BJ (cell line): ENCODE results near the gene CHRNA7. TPM values are rescaled to one million over a fixed set of nuclear protein-coding genes. Genes with fewer than 3 reads are reported as not detected.

Experiments
- CTCF ChIA-PET: fragments of 350-600 bp; formaldehyde crosslinking; extraction: SDS; loops from one replicate; lab custom pipeline; 2021; ENCODE audit warnings: antibody characterized with exemption, inconsistent platforms; lab: Yijun Ruan, JAX
- POLR2A ChIA-PET: fragments of 300-600 bp; sonication (Branson Sonifier 250); formaldehyde crosslinking; extraction: SDS; loops from one replicate; lab custom pipeline; 2021; ENCODE audit warnings: antibody characterized with exemption; lab: Charles Lee
- DNase-seq: peaks from one replicate; pipeline ENCODE4 v3.0.0-alpha.2; 2011; ENCODE audit warnings: low read depth
- H3K27me3 ChIP-seq: 2 replicates; pipeline ENCODE4 v1.6.0; 2011; ENCODE audit warnings: low read length; ENCODE audit not compliant: control insufficient read depth, insufficient read depth
- H3K36me3 ChIP-seq: 2 replicates; pipeline ENCODE4 v1.5.1; 2011; ENCODE audit warnings: low read length; ENCODE audit not compliant: control insufficient read depth, insufficient read depth
- H3K4me3 ChIP-seq: 2 replicates; pipeline ENCODE4 v1.5.1; 2011; ENCODE audit warnings: low read depth, mild to moderate bottlenecking, control low read depth, low read length
- CTCF ChIP-seq: IDR thresholded peaks from 2 replicates; pipeline ENCODE4 v1.5.1; 2011; ENCODE audit warnings: low read depth, mild to moderate bottlenecking, control low read depth, inconsistent platforms, low read length, moderate library complexity; ENCODE audit not compliant: insufficient read depth
- polyA plus RNA-seq: library from polyadenylated mRNA; depleted of rRNA; stranded (reverse); fragments of >200 nt; gene quantifications from 2 replicates; pipeline ENCODE4 v1.2.3, GENCODE V29; 2011; rRNA removed
- small RNA-seq: library from RNA; depleted of rRNA; stranded (forward); fragments of <200 nt; gene quantifications from one replicate; pipeline ENCODE3, GENCODE V24; 2012; ENCODE audit warnings: low replicate concordance, low read depth; ENCODE audit not compliant: insufficient read length

CHRNA7 gene
- polyA plus RNA-seq, 1 experiment: 0.10 TPM

- POLR2A ChIA-PET: no interaction called here
- TF ChIP-seq CTCF: no peak
- CTCF ChIA-PET: no interaction called here
- no peak overlapping the region for H3K4me3 ChIP-seq
- DNase-seq: no peak
- H3K36me3 ChIP-seq: no peaks in the 10 kb centered on the region
- no peaks in the 10 kb centered on the region for H3K27me3 ChIP-seq
Measured at GRCh38 chr15:32218666-32219065, 188.4 kb downstream of the CHRNA7 start.

Small RNA genes lying within 50 kb of the gene (small RNA-seq; reads per million reads assigned to genes)
- not detected for gene RF00019

Other genes starting within 250 kb of the CHRNA7 start
- gene OTUD7A, start 159.8 kb upstream of the CHRNA7 start, polyA plus RNA-seq: 0.02 and 0.36 TPM in 2 replicates